Body of pancreas (tissue), 4 donors: ENCODE results near the gene NFIA. TPM values are rescaled to one million over a fixed set of nuclear protein-coding genes. Genes with fewer than 3 reads are reported as not detected.

Experiments used
- ATAC-seq: fragments of 150-250 bp; one replicate; pipeline ENCODE4 v1.9.1; 2016
- DNase-seq, 4 donors: peaks; one replicate each; pipeline ENCODE4 v3.0.0-alpha.2; 2019
- H3K27ac ChIP-seq, 4 donors: fragments of 200-600 bp; sonication (generic); 1 replicate in 3 of 4; 2 replicates in 1 of 4; pipeline versions ENCODE4 v1.5.1 to v1.6.1; 2016 to 2019; ENCODE audit warnings: mild to moderate bottlenecking in 1 of 4, mixed read lengths in 1 of 4, moderate library complexity in 1 of 4
- H3K27me3 ChIP-seq, 2 donors: fragments of 200-600 bp; sonication (generic); one replicate each; pipeline ENCODE4 v1.6.0; 2016; ENCODE audit warnings: mild to moderate bottlenecking in 1 of 2
- H3K36me3 ChIP-seq, 2 donors: fragments of 200-600 bp; sonication (generic); replicated peaks in 1 of 2; 2 replicates each; pipeline ENCODE4 v1.5.1; 2016; ENCODE audit warnings: low read depth in 2 of 2; ENCODE audit not compliant: insufficient read depth in 1 of 2
- H3K4me1 ChIP-seq: fragments of 200-600 bp; sonication (generic); one replicate; pipeline ENCODE4 v1.6.0; 2016
- H3K4me3 ChIP-seq, 2 donors: fragments of 200-600 bp; sonication (generic); 1 replicate in 1 of 2; 2 replicates in 1 of 2; pipeline ENCODE4 v1.5.1; 2016 to 2019
- H3K9me3 ChIP-seq, 3 donors: fragments of 200-600 bp; sonication (generic); 1 replicate in 2 of 3; 2 replicates in 1 of 3; pipeline ENCODE4 v1.5.1; 2016
- POLR2A ChIP-seq, 3 donors: fragments of 450-650 bp; IDR thresholded peaks; one replicate each; pipeline ENCODE4 v1.6.1; 2016; ENCODE audit warnings: antibody characterized with exemption in 3 of 3, mild to moderate bottlenecking in 2 of 3
- WGBS, 2 donors: methylation state at CpG; one replicate each; pipeline ENCODE4 v1.1.5; 2017; 5-methylcytosine and 5-hydroxymethylcytosine counted together
- intact Hi-C: fragments of 100-400 bp; cut with DNase I; formaldehyde crosslinking; loops from one replicate; pipeline ENCODE4 v1.15.1; 2023
- total RNA-seq, 2 donors: library from RNA; depleted of rRNA; stranded (reverse); fragments of >200 nt; gene quantifications; one replicate each; pipeline ENCODE4 v1.1.0, GENCODE V29; 2016
- TF ChIP-seq, protein P1 (sequence below), 7 experiments: fragments of 450-650 bp in 4 of 7; fragments of 200-600 bp in 3 of 7; sonication (generic) in 3 of 7; IDR thresholded peaks; one replicate each; pipeline ENCODE4 v1.5.1; 2016 to 2019; ENCODE audit warnings: antibody characterized with exemption in 7 of 7

NFIA gene
- total RNA-seq, 2 donors from 2014 or later, result 21.5 to 32.3 TPM

DNA sequence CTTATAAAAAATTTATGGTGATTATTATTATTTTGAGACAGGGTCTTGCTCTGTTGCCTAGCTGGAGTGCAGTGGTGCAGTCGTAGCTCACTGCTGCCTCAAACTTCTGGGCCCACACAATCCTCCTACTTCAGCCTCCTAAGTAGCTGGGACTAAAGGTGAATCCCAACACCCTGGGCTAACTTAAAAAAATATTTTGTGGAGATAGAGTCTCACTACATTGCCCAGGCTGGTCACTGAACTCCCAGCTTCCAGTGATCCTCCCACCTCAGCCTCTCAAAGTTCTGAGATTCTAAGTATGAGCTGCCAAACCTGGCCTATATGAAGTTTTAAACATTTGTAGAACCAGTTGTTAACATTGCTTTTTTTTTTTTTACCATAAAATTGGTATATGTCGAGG, 18.2 kb downstream of the NFIA start:
- peaks cover 48% of the 10 kb centered on the region for H3K4me1 ChIP-seq
- no peak overlapping the region for H3K27ac ChIP-seq
- no peaks in the 10 kb centered on the region for H3K9me3 ChIP-seq
- TF ChIP-seq POLR2A (IDR thresholded peaks at IDR 0.05), result no peak
- TF ChIP-seq, protein P1, sequence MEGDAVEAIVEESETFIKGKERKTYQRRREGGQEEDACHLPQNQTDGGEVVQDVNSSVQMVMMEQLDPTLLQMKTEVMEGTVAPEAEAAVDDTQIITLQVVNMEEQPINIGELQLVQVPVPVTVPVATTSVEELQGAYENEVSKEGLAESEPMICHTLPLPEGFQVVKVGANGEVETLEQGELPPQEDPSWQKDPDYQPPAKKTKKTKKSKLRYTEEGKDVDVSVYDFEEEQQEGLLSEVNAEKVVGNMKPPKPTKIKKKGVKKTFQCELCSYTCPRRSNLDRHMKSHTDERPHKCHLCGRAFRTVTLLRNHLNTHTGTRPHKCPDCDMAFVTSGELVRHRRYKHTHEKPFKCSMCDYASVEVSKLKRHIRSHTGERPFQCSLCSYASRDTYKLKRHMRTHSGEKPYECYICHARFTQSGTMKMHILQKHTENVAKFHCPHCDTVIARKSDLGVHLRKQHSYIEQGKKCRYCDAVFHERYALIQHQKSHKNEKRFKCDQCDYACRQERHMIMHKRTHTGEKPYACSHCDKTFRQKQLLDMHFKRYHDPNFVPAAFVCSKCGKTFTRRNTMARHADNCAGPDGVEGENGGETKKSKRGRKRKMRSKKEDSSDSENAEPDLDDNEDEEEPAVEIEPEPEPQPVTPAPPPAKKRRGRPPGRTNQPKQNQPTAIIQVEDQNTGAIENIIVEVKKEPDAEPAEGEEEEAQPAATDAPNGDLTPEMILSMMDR (IDR thresholded peaks at IDR 0.05), result no peak
- H3K27me3 ChIP-seq, result no peaks in the 10 kb centered on the region
- 69 to 94% methylated on average over 2 of the region's 2 CpGs for WGBS, 2 donors
- intact Hi-C loops, result no loop called here
- H3K4me3 ChIP-seq, result no peak overlapping the region
- ATAC-seq, result no peak
- no peak for DNase-seq
- no peaks in the 10 kb centered on the region for H3K36me3 ChIP-seq

DNA sequence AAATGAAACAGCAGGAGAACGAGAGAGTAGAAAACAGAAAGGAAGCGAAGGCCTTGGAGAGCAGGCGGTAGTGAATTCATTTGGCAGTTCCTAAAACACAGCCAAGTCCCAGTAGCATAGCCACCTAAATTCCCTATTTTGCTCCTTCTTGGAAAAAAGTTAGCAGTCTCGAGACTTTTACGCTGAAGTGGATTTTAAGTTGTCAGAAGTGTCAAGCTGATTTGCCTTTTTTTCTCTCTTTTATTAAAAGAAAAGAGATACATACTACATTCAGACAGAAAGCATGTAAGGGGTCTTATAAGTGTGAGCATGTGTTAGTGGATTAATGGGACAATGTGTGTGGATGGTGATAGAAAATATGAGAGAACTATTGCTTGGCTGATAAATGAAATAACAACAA, 19.2 kb downstream of the NFIA start:
- peaks cover 48% of the 10 kb centered on the region for H3K4me1 ChIP-seq
- no peak for TF ChIP-seq POLR2A (IDR thresholded peaks at IDR 0.05)
- TF ChIP-seq, protein P1 (IDR thresholded peaks at IDR 0.05), result no peak
- WGBS, 2 donors, result 83 to 87% methylated on average over 5 of the region's 5 CpGs
- intact Hi-C loops, result no loop called here
- no peaks in the 10 kb centered on the region for H3K9me3 ChIP-seq
- H3K27ac ChIP-seq, result no peak overlapping the region
- H3K4me3 ChIP-seq, result no peak overlapping the region
- no peaks in the 10 kb centered on the region for H3K27me3 ChIP-seq
- H3K36me3 ChIP-seq, result no peaks in the 10 kb centered on the region
- DNase-seq, result no peak
- no peak for ATAC-seq

DNA sequence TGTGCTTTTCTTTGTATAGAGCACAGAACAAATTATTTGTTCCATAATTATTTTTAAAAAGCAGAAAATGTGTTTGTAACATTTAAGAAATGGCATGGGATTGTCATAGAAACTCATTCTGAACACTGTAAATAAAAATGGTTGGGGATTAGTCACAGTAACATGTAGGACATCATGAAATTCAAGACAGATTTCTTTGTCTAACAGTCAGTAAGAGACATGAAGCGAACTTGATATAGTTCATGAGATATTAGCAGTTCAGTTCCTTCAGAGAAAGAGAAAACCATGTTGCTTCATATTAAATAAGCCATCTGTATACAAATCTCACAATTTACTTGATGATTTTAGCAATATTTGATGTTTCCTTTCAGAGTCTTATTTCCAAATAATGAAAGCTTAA, 19.7 kb downstream of the NFIA start:
- DNase-seq (no peak), ATAC-seq (no peak)
- Histone ChIP-seq H3K9me3 (no peaks in the 10 kb centered on the region), H3K4me3 (no peak overlapping the region), H3K36me3 (no peaks in the 10 kb centered on the region), H3K27ac (peak overlapping the region in 1 of 4 donors; percentile 17), H3K4me1 (peaks cover 46% of the 10 kb centered on the region), H3K27me3 (no peaks in the 10 kb centered on the region)
- TF ChIP-seq, protein P1 (IDR thresholded peaks at IDR 0.05), result no peak
- TF ChIP-seq POLR2A (IDR thresholded peaks at IDR 0.05), result no peak
- WGBS, 2 donors, result 65 to 74% methylated on average over 1 of the region's 1 CpG
- intact Hi-C loops, result no loop called here

DNA sequence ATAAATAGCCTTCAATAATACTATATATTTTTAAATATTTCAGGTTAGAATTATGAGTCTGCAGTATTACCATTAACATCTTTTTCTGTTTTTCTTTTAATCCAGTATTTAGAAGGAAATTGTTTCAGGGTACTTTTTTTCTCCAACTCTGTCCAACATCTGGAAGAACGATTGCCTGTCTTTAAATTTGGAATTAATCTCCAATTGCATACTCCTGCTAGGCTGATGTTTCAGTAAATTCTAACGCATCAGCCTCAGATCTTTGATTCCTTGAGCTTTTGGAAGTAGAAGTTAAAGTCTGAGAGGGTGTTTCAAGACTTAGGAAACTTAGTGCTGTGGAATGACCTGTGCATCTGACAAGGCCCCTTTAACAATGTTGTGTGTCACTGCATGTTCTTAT, 20.3 kb downstream of the NFIA start:
- H3K9me3 ChIP-seq, result no peaks in the 10 kb centered on the region
- H3K27ac ChIP-seq, result no peak overlapping the region
- peaks cover 40% of the 10 kb centered on the region for H3K4me1 ChIP-seq
- H3K27me3 ChIP-seq, result no peaks in the 10 kb centered on the region
- WGBS, 2 donors, result 58 to 66% methylated on average over 2 of the region's 2 CpGs
- no peak for ATAC-seq
- intact Hi-C loops, result no loop called here
- H3K4me3 ChIP-seq, result no peak overlapping the region
- DNase-seq, result no peak
- TF ChIP-seq, protein P1 (IDR thresholded peaks at IDR 0.05), result no peak
- TF ChIP-seq POLR2A (IDR thresholded peaks at IDR 0.05), result no peak
- no peaks in the 10 kb centered on the region for H3K36me3 ChIP-seq

DNA sequence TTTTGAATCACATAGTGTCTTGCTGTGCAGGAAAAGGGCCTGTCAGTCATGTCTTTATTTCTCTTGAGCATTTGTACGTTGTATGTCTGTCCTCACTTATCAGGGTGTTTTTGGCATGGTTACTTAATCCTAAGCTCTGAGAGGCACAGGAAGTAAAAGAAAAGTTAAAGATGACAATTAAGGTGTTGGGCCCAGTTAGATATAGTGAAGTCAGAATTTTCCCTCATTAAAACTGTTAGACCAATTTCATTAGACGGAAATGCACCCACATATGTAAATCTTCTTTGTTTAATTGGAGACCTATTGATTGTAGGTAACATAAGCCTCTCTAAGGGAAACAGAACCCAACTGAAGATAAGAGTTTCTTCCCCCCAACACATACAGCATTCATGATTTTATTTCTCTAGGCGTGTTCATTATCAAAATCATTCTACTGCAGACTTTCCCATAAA, 21.9 kb downstream of the NFIA start:
- Histone ChIP-seq H3K9me3 (no peaks in the 10 kb centered on the region), H3K27ac (no peak overlapping the region), H3K4me3 (no peak overlapping the region), H3K36me3 (no peaks in the 10 kb centered on the region), H3K27me3 (no peaks in the 10 kb centered on the region), H3K4me1 (peaks cover 39% of the 10 kb centered on the region)
- DNase-seq (no peak), ATAC-seq (no peak)
- intact Hi-C loops, result no loop called here
- 39 to 41% methylated on average over 3 of the region's 3 CpGs for WGBS, 2 donors
- TF ChIP-seq, protein P1 (IDR thresholded peaks at IDR 0.05), result no peak
- no peak for TF ChIP-seq POLR2A (IDR thresholded peaks at IDR 0.05)
